WTC11 (cell line): ENCODE measurements around the gene LTBP3. TPM values are rescaled to one million over a fixed set of nuclear protein-coding genes. Genes with fewer than 3 reads are reported as not detected.

Source experiments
- TEAD1 ChIP-seq: sonication (generic); formaldehyde crosslinking; IDR thresholded peaks from 2 replicates; pipeline ENCODE4 v1.8.0; 2022; ENCODE audit warnings: mild to moderate bottlenecking, missing genetic modification reagents
- ZNF219 ChIP-seq: sonication (generic); formaldehyde crosslinking; IDR thresholded peaks from 2 replicates; pipeline ENCODE4 v1.8.0; 2023; ENCODE audit warnings: missing genetic modification reagents, mild to moderate bottlenecking, borderline replicate concordance
- total RNA-seq: library from RNA; stranded (reverse); gene quantifications from 3 replicates; pipeline ENCODE4 v1.2.3, GENCODE V29; 2021
- TF ChIP-seq, protein P1 (sequence below): sonication (generic); formaldehyde crosslinking; IDR thresholded peaks from 2 replicates; pipeline ENCODE4 v1.8.1; 2023; ENCODE audit warnings: mild to moderate bottlenecking, missing genetic modification reagents, moderate library complexity
- TF ChIP-seq, protein P2 (sequence below): sonication (generic); formaldehyde crosslinking; IDR thresholded peaks from 2 replicates; pipeline ENCODE4 v1.8.0; 2022; ENCODE audit warnings: mild to moderate bottlenecking, missing genetic modification reagents
- TF ChIP-seq, protein P3 (sequence below): sonication (generic); formaldehyde crosslinking; IDR thresholded peaks from 2 replicates; pipeline ENCODE4 v1.8.0; 2022; ENCODE audit warnings: mild to moderate bottlenecking, missing genetic modification reagents

Gene LTBP3
- total RNA-seq, 1 experiment from 2014 or later, result 20.7 TPM

GRCh38 chr11:65489035-65489705 is 69.0 kb downstream of the LTBP3 start (continued):
- TF ChIP-seq, protein P1, sequence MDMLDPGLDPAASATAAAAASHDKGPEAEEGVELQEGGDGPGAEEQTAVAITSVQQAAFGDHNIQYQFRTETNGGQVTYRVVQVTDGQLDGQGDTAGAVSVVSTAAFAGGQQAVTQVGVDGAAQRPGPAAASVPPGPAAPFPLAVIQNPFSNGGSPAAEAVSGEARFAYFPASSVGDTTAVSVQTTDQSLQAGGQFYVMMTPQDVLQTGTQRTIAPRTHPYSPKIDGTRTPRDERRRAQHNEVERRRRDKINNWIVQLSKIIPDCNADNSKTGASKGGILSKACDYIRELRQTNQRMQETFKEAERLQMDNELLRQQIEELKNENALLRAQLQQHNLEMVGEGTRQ (CRISPR knock-in tag), result peak; percentile 45
- TF ChIP-seq, protein P2, sequence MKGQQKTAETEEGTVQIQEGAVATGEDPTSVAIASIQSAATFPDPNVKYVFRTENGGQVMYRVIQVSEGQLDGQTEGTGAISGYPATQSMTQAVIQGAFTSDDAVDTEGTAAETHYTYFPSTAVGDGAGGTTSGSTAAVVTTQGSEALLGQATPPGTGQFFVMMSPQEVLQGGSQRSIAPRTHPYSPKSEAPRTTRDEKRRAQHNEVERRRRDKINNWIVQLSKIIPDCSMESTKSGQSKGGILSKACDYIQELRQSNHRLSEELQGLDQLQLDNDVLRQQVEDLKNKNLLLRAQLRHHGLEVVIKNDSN, result peak; percentile 41; the same call in 1 of the 2 replicates
- TF ChIP-seq TEAD1 (CRISPR knock-in tag) (peak; percentile 25; the same call in 1 of the 2 replicates), ZNF219 (CRISPR knock-in tag) (no peak)
- TF ChIP-seq, protein P3, sequence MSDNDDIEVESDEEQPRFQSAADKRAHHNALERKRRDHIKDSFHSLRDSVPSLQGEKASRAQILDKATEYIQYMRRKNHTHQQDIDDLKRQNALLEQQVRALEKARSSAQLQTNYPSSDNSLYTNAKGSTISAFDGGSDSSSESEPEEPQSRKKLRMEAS (CRISPR knock-in tag), result 0 out of 2 replicates have a peak, but pooled peaks have one; percentile 14

Other genes starting within 250 kb of the LTBP3 start
- gene CDC42EP2, start 243.5 kb downstream of the LTBP3 start, total RNA-seq, result 11.0 to 15.2 TPM (median 11.5 TPM) in 3 replicates
- gene DPF2, start 224.5 kb downstream of the LTBP3 start, total RNA-seq, result 59.0 to 71.0 TPM (median 66.3 TPM) in 3 replicates
- 1.9 to 2.3 TPM (median 2.1 TPM) in 3 replicates for gene TIGD3, start 203.6 kb downstream of the LTBP3 start, total RNA-seq
- gene SLC25A45, start 175.7 kb downstream of the LTBP3 start, total RNA-seq, result 1.5 to 2.5 TPM (median 1.7 TPM) in 3 replicates
- 21.5 to 23.7 TPM (median 22.9 TPM) in 3 replicates for gene FRMD8, start 171.7 kb downstream of the LTBP3 start, total RNA-seq
- gene NEAT1, start 135.6 kb downstream of the LTBP3 start, total RNA-seq, result 28.7 to 38.1 TPM (median 31.7 TPM) in 3 replicates
- gene MALAT1, start 59.3 kb downstream of the LTBP3 start, total RNA-seq, result 1,830 to 2,350 TPM (median 2,261 TPM) in 3 replicates
- 69.6 to 76.8 TPM (median 73.0 TPM) in 3 replicates for gene SCYL1, start 33.3 kb downstream of the LTBP3 start, total RNA-seq
- 54.8 to 70.9 TPM (median 55.7 TPM) in 3 replicates for gene ZNRD2, start 12.1 kb upstream of the LTBP3 start, total RNA-seq
- 13.3 to 17.5 TPM (median 16.7 TPM) in 3 replicates for gene FAM89B, start 14.2 kb upstream of the LTBP3 start, total RNA-seq
- 11.8 to 13.7 TPM (median 12.6 TPM) in 3 replicates for gene EHBP1L1, start 17.7 kb upstream of the LTBP3 start, total RNA-seq
- 1.4 to 2.1 TPM (median 2.0 TPM) in 3 replicates for gene KCNK7, start 37.4 kb upstream of the LTBP3 start, total RNA-seq
- gene MAP3K11, start 55.9 kb upstream of the LTBP3 start, total RNA-seq, result 46.1 to 56.1 TPM (median 52.8 TPM) in 3 replicates
- 44.6 to 51.6 TPM (median 45.8 TPM) in 3 replicates for gene PCNX3, start 57.4 kb upstream of the LTBP3 start, total RNA-seq
- 63.3 to 71.7 TPM (median 65.4 TPM) in 3 replicates for gene SIPA1, start 79.7 kb upstream of the LTBP3 start, total RNA-seq
- gene RELA, start 104.6 kb upstream of the LTBP3 start, total RNA-seq, result 26.3 to 35.1 TPM (median 29.0 TPM) in 3 replicates
- gene KAT5, start 153.9 kb upstream of the LTBP3 start, total RNA-seq, result 44.9 to 56.6 TPM (median 46.0 TPM) in 3 replicates
- 42.1 to 53.0 TPM (median 52.2 TPM) in 3 replicates for gene RNASEH2C, start 162.4 kb upstream of the LTBP3 start, total RNA-seq
- gene AP5B1, start 222.6 kb upstream of the LTBP3 start, total RNA-seq, result 16.5 to 17.7 TPM (median 17.2 TPM) in 3 replicates
- gene OVOL1, start 228.7 kb upstream of the LTBP3 start, total RNA-seq, result 6.8 to 7.7 TPM (median 7.7 TPM) in 3 replicates